ENCODE results near the gene CTTNBP2NL. TPM values are rescaled to one million over a fixed set of nuclear protein-coding genes. Genes with fewer than 3 reads are reported as not detected.

Gene CTTNBP2NL
- total RNA-seq, 1 donor from 2014 or later: 66.2 TPM

GRCh38 chr1:112460615-112461014 lies 64.6 kb downstream of the CTTNBP2NL start:
- no peak for TF ChIP-seq CTCF (IDR thresholded peaks at IDR 0.05; ENCODE audit: partially characterized antibody, unreplicated experiment)
- H3K9me3 Mint-ChIP-seq (ENCODE audit: unreplicated experiment): peaks cover 8% of the 10 kb centered on the region
- DNase-seq: no peak
- peak overlapping the region; percentile 62 for H3K27ac Mint-ChIP-seq (ENCODE audit: unreplicated experiment)
- no peak overlapping the region for H3K4me3 Mint-ChIP-seq (ENCODE audit: unreplicated experiment)
- peaks cover 53% of the 10 kb centered on the region for H3K4me1 Mint-ChIP-seq (ENCODE audit: low read depth, unreplicated experiment)
- H3K36me3 Mint-ChIP-seq (ENCODE audit: unreplicated experiment): peaks cover 16% of the 10 kb centered on the region
- H3K27me3 Mint-ChIP-seq (ENCODE audit: unreplicated experiment): peaks cover 8% of the 10 kb centered on the region

GRCh38 chr1:112461200-112461871 lies 65.3 kb downstream of the CTTNBP2NL start:
- DNase-seq: no peak
- peaks cover 8% of the 10 kb centered on the region for H3K9me3 Mint-ChIP-seq (ENCODE audit: unreplicated experiment)
- peaks cover 53% of the 10 kb centered on the region for H3K4me1 Mint-ChIP-seq (ENCODE audit: low read depth, unreplicated experiment)
- no peak for TF ChIP-seq CTCF (IDR thresholded peaks at IDR 0.05; ENCODE audit: partially characterized antibody, unreplicated experiment)
- H3K36me3 Mint-ChIP-seq (ENCODE audit: unreplicated experiment): peaks cover 9% of the 10 kb centered on the region
- H3K4me3 Mint-ChIP-seq (ENCODE audit: unreplicated experiment): peak overlapping the region; percentile 15
- H3K27me3 Mint-ChIP-seq (ENCODE audit: unreplicated experiment): peaks cover 12% of the 10 kb centered on the region
- peak overlapping the region; percentile 23 for H3K27ac Mint-ChIP-seq (ENCODE audit: unreplicated experiment)

DNA sequence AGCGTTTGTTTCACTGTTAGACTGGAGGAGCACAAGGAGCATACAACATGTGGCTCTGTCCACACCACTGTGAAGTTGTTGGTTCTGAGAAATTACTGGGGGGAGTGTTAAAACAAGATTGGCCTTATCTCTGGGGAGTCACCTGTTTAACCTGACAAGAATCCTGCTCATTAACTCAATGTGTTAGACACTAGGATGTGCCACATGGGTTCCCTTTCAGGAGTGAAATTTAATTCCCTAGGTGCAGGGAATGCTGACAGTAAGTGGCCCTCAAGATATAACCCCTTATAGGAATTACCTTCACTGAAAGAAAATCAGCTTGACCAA lies 66.9 kb downstream of the CTTNBP2NL start:
- Mint-ChIP-seq H3K4me3 (ENCODE audit: unreplicated experiment) (no peak overlapping the region), H3K27me3 (ENCODE audit: unreplicated experiment) (peaks cover 12% of the 10 kb centered on the region), H3K4me1 (ENCODE audit: low read depth, unreplicated experiment) (peaks cover 46% of the 10 kb centered on the region), H3K36me3 (ENCODE audit: unreplicated experiment) (no peaks in the 10 kb centered on the region), H3K27ac (ENCODE audit: unreplicated experiment) (no peak overlapping the region), H3K9me3 (ENCODE audit: unreplicated experiment) (peaks cover 9% of the 10 kb centered on the region)
- TF ChIP-seq CTCF (IDR thresholded peaks at IDR 0.05; ENCODE audit: partially characterized antibody, unreplicated experiment): no peak
- no peak for DNase-seq

DNA sequence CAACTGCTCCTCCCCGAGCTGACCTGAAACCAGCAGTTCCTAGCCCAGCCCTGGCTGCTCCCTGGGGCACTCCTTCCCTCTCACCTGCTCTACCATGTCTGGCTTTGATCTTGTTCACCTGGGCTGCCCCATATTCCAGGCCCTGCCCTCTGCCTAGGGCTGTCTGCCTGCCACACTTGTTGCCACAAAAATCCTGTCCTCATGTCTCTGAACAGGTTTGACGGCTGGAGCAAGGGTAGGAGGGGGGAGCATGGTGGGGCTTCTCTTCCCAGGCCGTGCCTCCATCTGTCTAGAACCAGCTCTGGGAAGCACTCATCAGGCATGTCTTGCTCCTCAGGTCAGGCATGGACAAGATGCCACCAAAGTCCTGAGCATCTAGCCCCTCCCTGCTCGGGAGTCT lies 68.5 kb downstream of the CTTNBP2NL start:
- no peaks in the 10 kb centered on the region for H3K36me3 Mint-ChIP-seq (ENCODE audit: unreplicated experiment)
- no peak for TF ChIP-seq CTCF (IDR thresholded peaks at IDR 0.05; ENCODE audit: partially characterized antibody, unreplicated experiment)
- H3K4me1 Mint-ChIP-seq (ENCODE audit: low read depth, unreplicated experiment): peaks cover 39% of the 10 kb centered on the region
- no peak for DNase-seq
- H3K9me3 Mint-ChIP-seq (ENCODE audit: unreplicated experiment): peaks cover 11% of the 10 kb centered on the region
- H3K27me3 Mint-ChIP-seq (ENCODE audit: unreplicated experiment): peaks cover 12% of the 10 kb centered on the region
- H3K27ac Mint-ChIP-seq (ENCODE audit: unreplicated experiment): no peak overlapping the region
- H3K4me3 Mint-ChIP-seq (ENCODE audit: unreplicated experiment): no peak overlapping the region

DNA sequence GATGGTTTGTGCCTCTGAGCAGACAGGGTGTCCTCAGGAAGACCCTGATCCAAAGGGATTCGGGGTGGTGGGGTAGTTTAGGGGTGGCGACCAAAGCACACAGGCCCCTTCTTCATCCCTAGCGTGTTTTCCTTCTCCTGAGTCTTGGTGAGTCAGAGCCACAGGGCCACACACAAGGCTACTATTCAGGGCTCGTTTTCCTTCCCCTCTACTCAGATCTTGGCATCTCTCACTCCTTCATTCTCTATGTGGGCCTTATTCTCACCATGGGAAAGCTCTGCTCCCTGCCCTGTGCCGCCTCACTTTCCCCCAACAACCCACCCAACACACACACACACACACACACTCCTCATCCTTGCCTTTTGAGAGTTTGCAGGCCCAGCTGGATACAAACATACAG lies 69.1 kb downstream of the CTTNBP2NL start:
- no peak for TF ChIP-seq CTCF (IDR thresholded peaks at IDR 0.05; ENCODE audit: partially characterized antibody, unreplicated experiment)
- Mint-ChIP-seq H3K4me1 (ENCODE audit: low read depth, unreplicated experiment) (peaks cover 33% of the 10 kb centered on the region), H3K4me3 (ENCODE audit: unreplicated experiment) (peak overlapping the region; percentile 75), H3K27me3 (ENCODE audit: unreplicated experiment) (peaks cover 12% of the 10 kb centered on the region), H3K9me3 (ENCODE audit: unreplicated experiment) (peaks cover 11% of the 10 kb centered on the region), H3K27ac (ENCODE audit: unreplicated experiment) (peak overlapping the region; percentile 34), H3K36me3 (ENCODE audit: unreplicated experiment) (no peaks in the 10 kb centered on the region)
- no peak for DNase-seq
